ENCODE data around the gene SNX27.
"Not testable (repeated sequence)": the region's sequence is repeated elsewhere in the genome, so short reads cannot be mapped to it uniquely, and the experiment has no call there.

Gene SNX27

DNA sequence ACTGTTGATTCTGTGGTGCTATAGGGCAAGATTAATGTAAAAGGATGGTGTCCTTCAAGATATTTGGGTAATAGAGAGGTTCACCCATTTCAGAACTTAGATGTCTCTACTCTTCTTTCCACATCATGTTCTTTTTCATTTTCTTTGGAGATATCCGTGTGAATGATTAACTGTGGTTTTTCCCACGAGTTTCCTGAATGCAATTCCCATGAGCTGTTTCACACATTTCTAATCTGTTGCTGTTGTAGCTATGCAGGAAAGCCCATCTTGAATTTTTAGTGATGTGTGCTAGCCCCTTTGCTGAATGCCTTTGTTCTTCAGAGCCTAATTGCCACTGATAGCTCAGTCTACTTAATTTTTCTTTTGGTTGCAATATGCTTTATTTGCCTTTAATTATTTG lies 27.6 kb downstream of the SNX27 start:
- H3K4me3 ChIP-seq (IDR thresholded peaks at IDR 0.05; ENCODE audit: insufficient read depth, low read depth, low read length): no peak overlapping the region
- no peaks in the 10 kb centered on the region; the same call in 1 of the 2 replicates for H4K20me1 ChIP-seq (ENCODE audit: insufficient read depth)
- H3K4me2 ChIP-seq: no peak overlapping the region
- H3K4me1 ChIP-seq (ENCODE audit: low read depth, poor library complexity, severe bottlenecking): peaks cover 27% of the 10 kb centered on the region
- no peaks in the 10 kb centered on the region for H3K27me3 ChIP-seq (ENCODE audit: insufficient read depth, low read depth)
- TF ChIP-seq, protein P1, sequence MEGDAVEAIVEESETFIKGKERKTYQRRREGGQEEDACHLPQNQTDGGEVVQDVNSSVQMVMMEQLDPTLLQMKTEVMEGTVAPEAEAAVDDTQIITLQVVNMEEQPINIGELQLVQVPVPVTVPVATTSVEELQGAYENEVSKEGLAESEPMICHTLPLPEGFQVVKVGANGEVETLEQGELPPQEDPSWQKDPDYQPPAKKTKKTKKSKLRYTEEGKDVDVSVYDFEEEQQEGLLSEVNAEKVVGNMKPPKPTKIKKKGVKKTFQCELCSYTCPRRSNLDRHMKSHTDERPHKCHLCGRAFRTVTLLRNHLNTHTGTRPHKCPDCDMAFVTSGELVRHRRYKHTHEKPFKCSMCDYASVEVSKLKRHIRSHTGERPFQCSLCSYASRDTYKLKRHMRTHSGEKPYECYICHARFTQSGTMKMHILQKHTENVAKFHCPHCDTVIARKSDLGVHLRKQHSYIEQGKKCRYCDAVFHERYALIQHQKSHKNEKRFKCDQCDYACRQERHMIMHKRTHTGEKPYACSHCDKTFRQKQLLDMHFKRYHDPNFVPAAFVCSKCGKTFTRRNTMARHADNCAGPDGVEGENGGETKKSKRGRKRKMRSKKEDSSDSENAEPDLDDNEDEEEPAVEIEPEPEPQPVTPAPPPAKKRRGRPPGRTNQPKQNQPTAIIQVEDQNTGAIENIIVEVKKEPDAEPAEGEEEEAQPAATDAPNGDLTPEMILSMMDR (conservative IDR thresholded peaks at IDR 0.05; ENCODE audit: low read depth, low read length): no peak
- peaks cover 4% of the 10 kb centered on the region; the same call in 1 of the 2 replicates for H3K79me2 ChIP-seq (ENCODE audit: insufficient read depth, low read depth)
- no peak overlapping the region for H3K27ac ChIP-seq
- no peak overlapping the region for H3K9ac ChIP-seq
- no peaks in the 10 kb centered on the region for H3K36me3 ChIP-seq (ENCODE audit: insufficient read depth)
- H2AFZ ChIP-seq (ENCODE audit: low read depth): no peak overlapping the region

DNA sequence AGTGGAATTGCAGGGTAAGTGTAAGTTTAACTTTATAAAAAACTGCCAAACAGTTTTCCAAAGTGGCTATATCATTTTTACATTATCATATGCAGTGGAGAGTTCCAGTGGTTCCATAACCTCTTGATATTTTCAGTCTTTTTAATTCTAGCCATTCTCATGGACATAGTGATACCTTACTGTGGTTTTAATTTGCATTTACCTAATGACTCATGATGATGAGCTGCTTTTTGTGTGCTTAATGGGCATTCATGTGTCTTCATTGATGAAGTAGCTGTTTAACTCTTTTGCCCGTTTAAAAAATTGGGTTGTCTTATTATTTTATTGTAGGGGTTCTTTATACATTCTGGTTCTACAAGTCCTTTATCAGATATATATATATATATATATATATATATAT lies 29.4 kb downstream of the SNX27 start:
- Histone ChIP-seq H3K27me3 (ENCODE audit: insufficient read depth, low read depth) (no peaks in the 10 kb centered on the region), H3K36me3 (ENCODE audit: insufficient read depth) (no peaks in the 10 kb centered on the region), H3K4me3 (IDR thresholded peaks at IDR 0.05; ENCODE audit: insufficient read depth, low read depth, low read length) (no peak overlapping the region), H4K20me1 (ENCODE audit: insufficient read depth) (no peaks in the 10 kb centered on the region; the same call in 1 of the 2 replicates), H3K9ac (no peak overlapping the region), H3K4me2 (no peak overlapping the region), H2AFZ (ENCODE audit: low read depth) (no peak overlapping the region), H3K79me2 (ENCODE audit: insufficient read depth, low read depth) (no peaks in the 10 kb centered on the region; the same call in 1 of the 2 replicates), H3K27ac (no peak overlapping the region), H3K4me1 (ENCODE audit: low read depth, poor library complexity, severe bottlenecking) (peaks cover 15% of the 10 kb centered on the region)
- TF ChIP-seq, protein P1 (conservative IDR thresholded peaks at IDR 0.05; ENCODE audit: low read depth, low read length): no peak

DNA sequence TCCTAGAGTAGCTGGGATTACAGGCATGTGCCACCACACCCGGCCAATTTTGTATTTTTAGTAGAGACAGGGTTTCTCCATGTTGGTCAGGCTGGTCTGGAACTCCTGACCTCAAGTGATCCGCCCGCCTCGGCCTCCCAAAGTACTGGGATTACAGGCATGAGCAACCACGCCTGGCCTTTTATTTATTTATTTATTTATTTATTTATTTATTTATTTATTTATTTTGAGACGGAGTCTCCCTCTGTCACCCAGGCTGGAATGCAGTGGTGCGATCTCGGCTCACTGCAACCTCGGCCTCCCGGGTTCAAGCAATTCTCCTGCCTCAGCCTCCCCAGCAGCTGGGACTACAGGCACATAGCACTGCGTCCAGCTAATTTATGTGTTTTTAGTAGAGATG lies 31.2 kb downstream of the SNX27 start:
- not testable (repeated sequence) for H3K4me3 ChIP-seq (IDR thresholded peaks at IDR 0.05; ENCODE audit: insufficient read depth, low read depth, low read length); H2AFZ ChIP-seq (ENCODE audit: low read depth); H4K20me1 ChIP-seq (ENCODE audit: insufficient read depth); H3K4me1 ChIP-seq (ENCODE audit: low read depth, poor library complexity, severe bottlenecking); H3K79me2 ChIP-seq (ENCODE audit: insufficient read depth, low read depth); H3K9ac ChIP-seq; H3K36me3 ChIP-seq (ENCODE audit: insufficient read depth); H3K4me2 ChIP-seq; H3K27ac ChIP-seq; H3K27me3 ChIP-seq (ENCODE audit: insufficient read depth, low read depth)

DNA sequence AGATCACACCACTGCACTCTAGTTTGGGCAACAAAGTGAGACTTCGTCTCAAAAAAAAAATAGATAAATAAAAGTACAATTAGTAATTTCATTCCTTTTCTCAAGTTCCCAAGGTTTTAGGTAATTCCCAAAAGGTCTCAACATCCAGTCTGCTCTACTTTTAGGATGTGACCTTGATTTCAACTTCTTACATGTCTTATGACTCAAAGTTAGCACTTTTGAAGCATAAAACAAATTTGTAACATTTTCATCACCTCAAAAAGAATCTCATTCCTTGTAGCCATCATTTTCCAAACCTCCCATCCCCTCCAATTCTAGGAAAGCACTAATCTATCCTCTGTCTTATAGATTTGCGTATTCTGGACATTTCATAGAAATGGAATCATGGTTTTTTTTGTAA lies 32.2 kb downstream of the SNX27 start:
- no peaks in the 10 kb centered on the region for H4K20me1 ChIP-seq (ENCODE audit: insufficient read depth)
- TF ChIP-seq, protein P1 (conservative IDR thresholded peaks at IDR 0.05; ENCODE audit: low read depth, low read length): no peak
- H3K4me2 ChIP-seq: no peak overlapping the region
- no peak overlapping the region for H2AFZ ChIP-seq (ENCODE audit: low read depth)
- no peaks in the 10 kb centered on the region; the same call in none of the 2 replicates for H3K36me3 ChIP-seq (ENCODE audit: insufficient read depth)
- no peak overlapping the region for H3K4me3 ChIP-seq (IDR thresholded peaks at IDR 0.05; ENCODE audit: insufficient read depth, low read depth, low read length)
- no peaks in the 10 kb centered on the region for H3K4me1 ChIP-seq (ENCODE audit: low read depth, poor library complexity, severe bottlenecking)
- no peaks in the 10 kb centered on the region; the same call in 1 of the 2 replicates for H3K79me2 ChIP-seq (ENCODE audit: insufficient read depth, low read depth)
- H3K27me3 ChIP-seq (ENCODE audit: insufficient read depth, low read depth): no peaks in the 10 kb centered on the region
- H3K27ac ChIP-seq: no peak overlapping the region
- no peak overlapping the region for H3K9ac ChIP-seq

DNA sequence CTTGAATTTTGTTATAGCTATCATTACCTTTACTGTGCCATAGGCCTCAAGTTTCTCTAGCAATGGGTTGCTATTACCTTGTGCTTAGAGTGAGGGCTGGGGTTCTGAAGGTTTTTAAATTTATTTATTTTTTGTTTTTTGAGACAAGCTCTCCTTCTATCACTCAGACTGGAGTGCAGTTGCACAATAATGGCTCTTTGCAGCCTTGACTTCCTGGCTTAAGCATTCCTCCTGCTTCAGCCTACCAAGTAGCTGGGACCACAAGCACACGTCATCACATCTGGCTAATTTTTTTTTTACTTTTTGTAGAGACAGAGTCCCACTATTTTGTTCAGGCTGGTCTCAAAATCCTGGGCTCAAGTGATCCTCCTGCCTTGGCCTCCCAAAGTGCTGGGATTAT lies 41.5 kb downstream of the SNX27 start:
- Histone ChIP-seq H3K4me2 (no peak overlapping the region), H3K27me3 (ENCODE audit: insufficient read depth, low read depth) (no peaks in the 10 kb centered on the region), H2AFZ (ENCODE audit: low read depth) (no peak overlapping the region), H3K27ac (no peak overlapping the region), H4K20me1 (ENCODE audit: insufficient read depth) (no peaks in the 10 kb centered on the region; the same call in 1 of the 2 replicates), H3K9ac (no peak overlapping the region), H3K36me3 (ENCODE audit: insufficient read depth) (no peaks in the 10 kb centered on the region; the same call in 1 of the 2 replicates), H3K79me2 (ENCODE audit: insufficient read depth, low read depth) (no peaks in the 10 kb centered on the region), H3K4me1 (ENCODE audit: low read depth, poor library complexity, severe bottlenecking) (peaks cover 4% of the 10 kb centered on the region), H3K4me3 (IDR thresholded peaks at IDR 0.05; ENCODE audit: insufficient read depth, low read depth, low read length) (no peak overlapping the region)
- TF ChIP-seq, protein P1 (conservative IDR thresholded peaks at IDR 0.05; ENCODE audit: low read depth, low read length): no peak
